ENCODE measurements around the gene ACOXL. TPM values are rescaled to one million over a fixed set of nuclear protein-coding genes. Genes with fewer than 3 reads are reported as not detected.

Gene ACOXL
- total and polyA plus RNA-seq, 2 of the 8 experiments (the other 6 are each of a cell fraction or from before 2014, with no cell fraction given): 11.4 to 20.6 TPM

GRCh38 chr2:111048856-111049768, 316.7 kb downstream of the ACOXL start (continued):
- TF ChIP-seq RXRA (IDR thresholded peaks at IDR 0.05; ENCODE audit: insufficient read depth, low read depth, low read length): no peak
- TF ChIP-seq CHD2 (IDR thresholded peaks at IDR 0.05; ENCODE audit: low read length): no peak
- TF ChIP-seq SIX5 (IDR thresholded peaks at IDR 0.05; ENCODE audit: low read depth, low read length): no peak
- no peak for TF ChIP-seq MAFK (IDR thresholded peaks at IDR 0.05; ENCODE audit: low read depth, low read length)
- no peak for TF ChIP-seq EZH2 (IDR thresholded peaks at IDR 0.05; ENCODE audit: low read depth, low read length, severe bottlenecking)
- TF ChIP-seq CTBP2 (IDR thresholded peaks at IDR 0.05; ENCODE audit: borderline replicate concordance, insufficient read depth, insufficient read length, low read length): no peak
